Naive B cell (primary cell): ENCODE results near the gene SYTL2. TPM values are rescaled to one million over a fixed set of nuclear protein-coding genes. Genes with fewer than 3 reads are reported as not detected.
"Not testable (repeated sequence)": the region's sequence is repeated elsewhere in the genome, so short reads cannot be mapped to it uniquely, and the experiment has no call there.

Experiments used
- ATAC-seq, 2 donors: fragments of 150-1000 bp; cut with Tn5 transposase; 2 replicates each; pipeline ENCODE4 v1.10.0; 2021; ENCODE audit warnings: low read depth in 2 of 2, mild to moderate bottlenecking in 2 of 2, moderate library complexity in 2 of 2
- DNase-seq: peaks from one replicate; pipeline ENCODE4 v3.0.0; 2022
- H3K27ac Mint-ChIP-seq, 6 donors: one replicate each; pipeline ENCODE4 v1.8.0; 2020 to 2022; ENCODE audit warnings: mild to moderate bottlenecking in 6 of 6, mixed read lengths in 6 of 6, moderate library complexity in 5 of 6, inconsistent platforms in 2 of 6
- H3K27me3 Mint-ChIP-seq, 3 donors: one replicate each; pipeline ENCODE4 v1.8.0; 2021 to 2022; ENCODE audit warnings: mixed read lengths in 3 of 3, mild to moderate bottlenecking in 1 of 3
- H3K36me3 Mint-ChIP-seq, 2 donors: one replicate each; pipeline ENCODE4 v1.8.0; 2020 to 2022; ENCODE audit warnings: mixed read lengths in 2 of 2, inconsistent platforms in 1 of 2, mild to moderate bottlenecking in 1 of 2
- H3K4me1 Mint-ChIP-seq, 3 donors: one replicate each; pipeline ENCODE4 v1.8.0; 2020 to 2022; ENCODE audit warnings: mixed read lengths in 3 of 3, inconsistent platforms in 1 of 3, mild to moderate bottlenecking in 1 of 3, moderate library complexity in 1 of 3
- H3K4me3 Mint-ChIP-seq, 8 donors: one replicate each; pipeline ENCODE4 v1.8.0; 2020 to 2022; ENCODE audit warnings: mild to moderate bottlenecking in 8 of 8, mixed read lengths in 8 of 8, moderate library complexity in 8 of 8, inconsistent platforms in 2 of 8
- H3K9me3 Mint-ChIP-seq, 7 donors: one replicate each; pipeline ENCODE4 v1.8.0; 2020 to 2022; ENCODE audit warnings: mixed read lengths in 7 of 7, mild to moderate bottlenecking in 5 of 7, inconsistent platforms in 2 of 7, moderate library complexity in 1 of 7
- polyA plus RNA-seq, 6 donors: library from polyadenylated mRNA; unstranded; fragments of 300-500 nt; fragmentation: Illumina TruSeq; gene quantifications; one replicate each; pipeline ENCODE4 v1.2.3, GENCODE V29; 2021; ENCODE audit warnings: low read depth in 6 of 6

Gene SYTL2
- polyA plus RNA-seq, 6 donors from 2014 or later: 0.32 to 1.00 (median 0.55) TPM; not detected in 2

DNA sequence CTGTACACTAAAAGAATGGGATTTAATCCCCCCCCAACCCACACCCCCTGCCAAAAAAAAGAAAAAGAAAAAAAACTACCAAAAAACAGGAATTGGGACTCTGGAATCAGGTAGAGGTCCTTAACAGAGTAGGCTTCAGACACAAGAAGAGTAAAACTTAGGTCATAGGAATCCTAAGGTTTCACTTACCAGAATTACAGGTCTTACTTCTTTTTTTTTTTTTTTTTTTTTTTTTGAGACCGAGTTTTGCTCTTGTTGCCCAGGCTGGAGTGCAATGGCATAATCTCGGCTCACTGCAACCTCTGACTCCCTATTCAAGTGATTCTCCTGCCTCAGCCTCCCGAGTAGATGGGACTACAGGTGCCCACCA is 33.4 kb downstream of the SYTL2 start:
- DNase-seq, H3K36me3 Mint-ChIP-seq, H3K27me3 Mint-ChIP-seq, H3K27ac Mint-ChIP-seq, ATAC-seq, H3K4me1 Mint-ChIP-seq, H3K4me3 Mint-ChIP-seq: not testable (repeated sequence)
- peaks cover 2 to 12% (median 5%) of the 10 kb centered on the region in 7 donors for H3K9me3 Mint-ChIP-seq

DNA sequence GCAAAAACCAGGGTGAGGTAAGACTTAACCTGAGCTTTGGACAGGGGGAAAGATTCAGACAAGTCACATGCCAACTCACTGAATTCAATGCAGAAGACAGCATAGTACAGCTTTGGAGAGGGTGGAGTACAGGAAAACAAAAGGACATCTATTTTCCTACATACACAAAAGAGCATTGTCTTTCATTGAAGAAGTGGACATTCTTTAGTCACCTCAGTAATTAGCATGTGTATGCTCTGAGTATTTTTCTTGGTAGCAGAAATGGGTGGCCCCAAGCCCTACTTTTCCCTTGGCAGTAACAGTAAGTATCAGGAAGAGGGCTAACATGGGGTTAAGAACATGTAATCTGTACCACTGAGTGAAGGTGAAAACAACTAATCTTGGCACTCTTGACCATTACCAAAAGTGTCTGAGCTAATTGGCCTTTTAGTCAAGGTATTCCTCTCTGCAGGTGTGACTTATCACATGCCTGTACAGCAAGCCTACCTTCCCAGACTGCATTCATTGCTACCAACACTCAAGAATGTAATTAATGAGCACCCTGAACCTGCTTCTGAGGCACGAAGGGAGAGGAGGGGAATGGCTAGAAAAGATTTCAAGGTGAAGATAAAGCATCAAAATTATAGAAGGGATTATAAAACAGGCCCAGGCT is 33.9 kb downstream of the SYTL2 start:
- H3K27ac Mint-ChIP-seq: no peak overlapping the region
- H3K36me3 Mint-ChIP-seq: no peaks in the 10 kb centered on the region
- ATAC-seq: no peak
- H3K4me3 Mint-ChIP-seq: no peak overlapping the region
- DNase-seq: no peak
- H3K9me3 Mint-ChIP-seq: peaks cover 0 to 7% (median 2%) of the 10 kb centered on the region in 7 donors
- peaks cover 0 to 5% (median 0%) of the 10 kb centered on the region in 3 donors for H3K27me3 Mint-ChIP-seq
- no peaks in the 10 kb centered on the region for H3K4me1 Mint-ChIP-seq

DNA sequence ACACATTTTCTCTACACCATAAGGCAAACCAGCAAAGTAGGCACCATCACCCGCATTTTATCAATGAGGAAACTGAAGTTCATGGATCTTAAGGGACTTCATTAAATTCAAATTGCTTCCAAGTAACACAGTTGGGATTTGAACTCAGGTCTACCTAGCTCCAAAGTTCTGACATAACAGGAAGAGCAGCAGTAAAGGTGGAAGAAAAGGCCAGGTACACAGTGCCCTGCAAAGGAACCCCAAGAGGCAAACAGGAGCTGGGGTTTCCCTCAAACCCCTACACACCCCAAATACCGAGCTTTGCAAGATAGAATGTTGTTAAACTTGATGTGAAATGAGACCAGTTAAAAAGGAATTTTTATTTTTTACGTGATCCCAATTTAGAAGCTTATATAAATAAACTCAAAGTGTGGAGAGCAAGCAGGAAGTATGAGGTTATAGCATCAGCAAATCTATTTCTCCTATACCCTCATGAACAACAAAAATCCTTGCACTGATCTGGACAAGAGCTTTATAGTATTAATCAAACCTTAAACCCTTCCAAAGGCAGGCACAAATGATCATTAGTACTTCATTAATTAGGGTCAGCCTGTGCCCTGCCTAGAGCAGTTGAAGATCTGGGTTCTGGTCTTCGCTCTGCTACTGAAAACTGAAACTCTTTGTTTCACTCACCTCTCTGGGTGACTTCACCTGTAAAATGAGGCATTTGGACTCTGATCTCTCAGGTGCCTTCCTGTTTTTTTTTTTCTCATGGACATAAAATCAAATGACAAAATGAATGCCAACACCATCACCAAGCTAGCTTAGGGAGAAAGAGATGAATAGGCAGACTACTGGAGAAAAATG is 36.5 kb downstream of the SYTL2 start:
- no peaks in the 10 kb centered on the region for H3K27me3 Mint-ChIP-seq
- no peak overlapping the region for H3K4me3 Mint-ChIP-seq
- H3K27ac Mint-ChIP-seq: peak overlapping the region in 1 of 6 donors; percentile 14
- H3K9me3 Mint-ChIP-seq: peaks cover 0 to 7% (median 0%) of the 10 kb centered on the region in 7 donors
- no peaks in the 10 kb centered on the region for H3K4me1 Mint-ChIP-seq
- H3K36me3 Mint-ChIP-seq: peaks cover 0 to under 1% of the 10 kb centered on the region in 2 donors
- no peak for DNase-seq
- ATAC-seq: no peak

DNA sequence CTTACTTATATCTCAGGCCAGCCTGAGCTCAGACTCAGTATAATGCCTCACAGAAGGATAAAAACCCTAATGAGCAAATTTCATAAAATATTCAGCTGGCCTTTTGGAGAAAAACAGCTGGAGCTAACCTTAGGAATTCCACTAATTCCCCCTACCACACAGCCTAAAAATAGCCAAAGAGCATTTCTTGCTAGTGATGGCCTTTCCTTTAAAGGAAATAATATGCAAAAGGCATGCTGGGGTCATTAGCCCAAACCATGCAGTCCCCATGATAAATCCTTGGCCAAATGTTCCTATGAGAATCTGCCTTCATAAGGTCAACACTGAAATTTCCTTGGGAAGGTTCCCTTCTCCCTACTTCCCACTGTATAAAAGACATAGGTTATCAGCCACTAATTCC is 38.2 kb downstream of the SYTL2 start:
- H3K36me3 Mint-ChIP-seq: peaks cover 0 to 5% of the 10 kb centered on the region in 2 donors
- H3K4me1 Mint-ChIP-seq: no peaks in the 10 kb centered on the region
- no peak overlapping the region for H3K4me3 Mint-ChIP-seq
- DNase-seq (no peak), ATAC-seq (no peak)
- H3K9me3 Mint-ChIP-seq: peaks cover 0 to 9% (median 0%) of the 10 kb centered on the region in 7 donors
- peak overlapping the region in 1 of 6 donors; percentile 24 for H3K27ac Mint-ChIP-seq
- H3K27me3 Mint-ChIP-seq: no peaks in the 10 kb centered on the region

DNA sequence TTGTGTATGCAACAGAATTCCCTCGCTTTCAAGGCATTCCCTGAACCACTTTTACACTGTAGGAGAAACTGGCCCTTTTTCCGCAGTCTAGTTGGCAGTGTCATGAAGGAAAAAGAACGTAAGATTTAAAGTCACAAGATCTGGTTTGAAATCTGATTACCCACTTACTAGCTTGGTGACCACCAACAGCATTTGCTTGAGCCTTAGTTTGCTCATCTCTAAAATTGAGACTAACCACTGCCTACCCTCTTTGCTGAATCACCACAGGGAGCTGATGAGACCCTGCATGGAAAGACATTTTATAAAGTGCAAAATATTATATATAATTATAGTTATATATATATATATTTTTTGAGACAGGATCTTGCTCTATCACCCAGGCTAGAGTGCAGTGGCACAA is 39.4 kb downstream of the SYTL2 start:
- Mint-ChIP-seq H3K4me1 (no peaks in the 10 kb centered on the region), H3K36me3 (peaks cover 0 to 5% of the 10 kb centered on the region in 2 donors)
- ATAC-seq: no peak

DNA sequence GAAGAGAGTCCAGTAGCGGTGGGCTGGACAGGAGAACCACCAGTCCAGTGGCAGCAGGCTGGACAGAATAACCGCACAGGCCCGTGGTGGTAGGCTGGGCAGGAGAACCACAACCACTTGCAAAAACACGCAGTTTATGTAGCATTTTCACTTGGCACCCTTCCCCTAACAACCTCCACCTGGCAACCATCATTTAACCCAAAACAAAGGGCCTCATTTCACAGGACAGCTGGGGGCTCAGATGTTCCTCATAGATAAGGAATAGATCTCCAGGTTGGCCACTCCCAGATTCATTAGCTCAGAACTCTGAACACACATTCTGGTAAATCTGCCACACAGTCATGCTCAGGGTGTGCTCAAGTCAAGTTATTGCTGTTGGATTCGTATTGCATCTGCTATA is 41.2 kb downstream of the SYTL2 start:
- DNase-seq (no peak), ATAC-seq (no peak)
- Mint-ChIP-seq H3K36me3 (peaks cover 0 to 5% of the 10 kb centered on the region in 2 donors), H3K27me3 (no peaks in the 10 kb centered on the region), H3K27ac (no peak overlapping the region), H3K9me3 (peaks cover 0 to 5% (median 0%) of the 10 kb centered on the region in 7 donors), H3K4me1 (no peaks in the 10 kb centered on the region), H3K4me3 (no peak overlapping the region)

More for the DNA sequence above, 39.4 kb downstream of the SYTL2 start:
- no peak for DNase-seq
- no peaks in the 10 kb centered on the region for H3K27me3 Mint-ChIP-seq
- no peak overlapping the region for H3K27ac Mint-ChIP-seq
- H3K4me3 Mint-ChIP-seq: no peak overlapping the region
- H3K9me3 Mint-ChIP-seq: peaks cover 0 to 9% (median 0%) of the 10 kb centered on the region in 7 donors

DNA sequence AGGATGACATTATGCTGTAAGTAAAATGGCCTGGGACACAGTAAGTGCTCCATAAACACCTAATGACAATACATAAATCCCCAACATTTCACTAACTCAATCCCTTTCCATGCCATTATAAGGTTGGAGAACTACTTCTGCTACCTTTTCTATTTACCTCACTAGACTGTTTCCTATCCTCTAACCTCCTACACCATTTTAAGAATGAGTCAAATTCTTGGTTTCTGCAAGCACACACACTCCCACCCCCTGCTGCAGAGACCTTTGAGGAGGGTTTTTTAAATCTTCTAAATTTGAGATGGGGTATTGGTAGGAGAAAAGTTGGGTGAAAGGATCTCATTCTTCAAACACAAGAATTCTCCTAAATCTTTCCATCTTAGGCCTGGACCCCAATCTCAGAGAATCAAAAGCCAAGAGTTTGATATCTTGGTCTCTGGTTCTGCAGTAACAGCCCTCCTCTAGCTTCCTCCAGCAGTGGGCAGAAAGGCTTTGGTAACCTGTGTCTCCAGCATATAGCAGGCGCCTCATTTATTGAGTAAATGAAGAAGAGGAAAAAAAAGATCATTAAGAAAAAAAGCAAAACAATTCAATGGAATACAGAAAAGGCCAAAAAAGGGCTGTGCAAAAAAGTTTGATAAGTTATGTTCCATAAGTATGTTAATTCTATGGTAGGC is 42.3 kb downstream of the SYTL2 start:
- Mint-ChIP-seq H3K4me3 (no peak overlapping the region), H3K4me1 (no peaks in the 10 kb centered on the region), H3K9me3 (peaks cover 0 to 5% (median 0%) of the 10 kb centered on the region in 7 donors), H3K27me3 (no peaks in the 10 kb centered on the region), H3K27ac (peak overlapping the region in 1 of 6 donors; percentile 12), H3K36me3 (peaks cover 0 to 5% of the 10 kb centered on the region in 2 donors)
- DNase-seq: no peak
- ATAC-seq: no peak

DNA sequence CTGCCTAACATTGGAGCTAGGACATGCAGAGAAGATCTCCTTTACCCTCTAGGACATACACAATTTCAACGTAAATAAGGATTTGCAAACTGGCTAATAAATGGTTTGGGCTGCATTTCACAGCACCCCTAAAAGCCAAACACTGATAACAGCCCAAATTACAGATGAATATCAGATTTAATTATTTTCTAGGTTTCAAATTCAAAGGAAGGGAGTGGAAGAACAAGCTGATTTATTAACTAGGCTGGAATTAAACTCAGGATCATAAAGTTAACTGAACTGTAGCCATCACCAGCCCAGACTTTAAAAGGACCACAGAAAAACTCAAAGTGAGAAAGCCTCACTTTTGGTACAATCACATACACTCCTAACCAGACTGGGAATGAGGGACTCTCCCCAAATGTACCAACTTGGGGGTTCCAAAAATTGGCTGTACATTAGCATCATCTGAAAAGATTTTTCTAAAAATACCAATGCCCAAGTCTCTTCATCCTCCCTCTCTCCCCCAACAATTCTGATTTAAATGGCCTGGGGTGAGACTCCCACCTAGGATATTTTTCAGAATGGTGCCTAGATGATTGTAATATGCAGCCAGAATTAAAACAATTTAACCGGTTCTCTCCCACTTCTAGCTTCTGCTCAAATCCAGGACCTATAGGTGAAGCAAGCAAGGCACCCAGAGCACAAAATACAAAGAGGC is 43.5 kb downstream of the SYTL2 start:
- Mint-ChIP-seq H3K27ac (no peak overlapping the region), H3K27me3 (no peaks in the 10 kb centered on the region), H3K36me3 (peaks cover 0 to 5% of the 10 kb centered on the region in 2 donors), H3K4me1 (no peaks in the 10 kb centered on the region), H3K4me3 (no peak overlapping the region), H3K9me3 (peaks cover 0 to 5% (median 0%) of the 10 kb centered on the region in 7 donors)
- no peak for ATAC-seq
- DNase-seq: no peak

DNA sequence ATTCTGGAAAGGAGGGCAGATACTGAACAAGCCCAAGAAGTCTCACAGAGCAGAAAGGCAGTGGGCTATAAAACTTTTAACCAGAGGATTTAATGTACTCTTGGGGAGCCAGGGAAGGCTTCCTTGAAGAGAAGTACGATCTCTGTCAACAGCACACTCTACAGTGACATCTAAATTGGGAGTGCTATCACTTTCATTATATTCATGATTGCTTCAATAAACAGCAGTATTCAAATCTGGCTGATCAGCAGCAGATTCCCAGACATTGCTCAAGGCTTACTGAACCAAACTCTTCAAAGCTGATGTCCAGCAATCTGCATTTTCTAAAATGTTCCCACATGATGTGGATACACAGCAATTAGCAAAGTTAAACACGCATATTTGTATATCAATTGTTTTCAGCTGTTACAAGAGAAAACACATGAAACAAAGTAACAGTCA is 44.2 kb downstream of the SYTL2 start:
- no peak overlapping the region for H3K4me3 Mint-ChIP-seq
- no peak for ATAC-seq
- H3K27me3 Mint-ChIP-seq: no peaks in the 10 kb centered on the region
- H3K4me1 Mint-ChIP-seq: no peaks in the 10 kb centered on the region
- peaks cover 0 to 5% of the 10 kb centered on the region in 2 donors for H3K36me3 Mint-ChIP-seq
- DNase-seq: no peak
- H3K9me3 Mint-ChIP-seq: peaks cover 0 to 5% (median 0%) of the 10 kb centered on the region in 7 donors
- H3K27ac Mint-ChIP-seq: no peak overlapping the region

DNA sequence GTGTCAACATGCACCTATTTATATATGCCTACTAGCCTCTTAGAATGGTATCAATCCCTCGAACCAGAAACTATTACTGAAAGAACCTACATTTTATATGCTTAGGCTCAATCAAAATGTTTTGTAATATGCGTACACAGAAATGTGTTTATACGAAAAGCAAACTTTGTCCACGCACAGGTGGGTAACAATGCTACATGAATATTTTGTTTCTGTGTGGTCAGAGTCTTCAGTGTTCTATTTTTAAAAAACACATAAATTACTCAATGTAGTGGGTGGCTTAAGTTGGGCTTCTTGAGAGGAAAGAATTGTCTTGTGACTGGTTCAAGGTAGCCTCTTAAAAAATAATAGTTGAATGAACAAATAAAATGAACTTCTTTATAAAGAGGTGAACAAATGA is 46.1 kb downstream of the SYTL2 start:
- DNase-seq (no peak), ATAC-seq (no peak)
- Mint-ChIP-seq H3K4me1 (no peaks in the 10 kb centered on the region), H3K4me3 (no peak overlapping the region), H3K9me3 (peaks cover 0 to 5% (median 0%) of the 10 kb centered on the region in 7 donors), H3K36me3 (peaks cover 0 to 5% of the 10 kb centered on the region in 2 donors), H3K27me3 (no peaks in the 10 kb centered on the region), H3K27ac (no peak overlapping the region)

DNA sequence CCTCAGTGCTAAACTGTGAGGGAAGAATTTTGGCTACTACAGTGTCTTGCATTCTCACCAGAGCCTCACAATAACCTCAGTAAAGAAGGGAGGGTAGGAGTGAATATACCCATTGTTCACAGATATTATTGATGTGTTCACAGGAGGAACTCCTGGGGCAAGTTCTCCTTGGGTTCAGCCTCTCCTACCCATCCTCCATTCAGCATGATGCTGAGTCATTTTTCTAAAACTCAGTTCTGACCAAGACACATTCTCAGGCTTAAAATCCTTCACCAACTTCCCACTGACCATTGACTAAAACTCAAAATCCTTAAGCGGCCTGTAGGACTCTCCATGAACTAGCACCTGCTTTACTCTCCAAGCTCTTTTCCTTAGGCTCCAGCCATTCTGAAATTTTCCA is 48.7 kb downstream of the SYTL2 start:
- Mint-ChIP-seq H3K27ac (no peak overlapping the region), H3K4me3 (no peak overlapping the region), H3K27me3 (no peaks in the 10 kb centered on the region), H3K4me1 (no peaks in the 10 kb centered on the region), H3K36me3 (no peaks in the 10 kb centered on the region), H3K9me3 (no peaks in the 10 kb centered on the region)
- DNase-seq (no peak), ATAC-seq (no peak)

DNA sequence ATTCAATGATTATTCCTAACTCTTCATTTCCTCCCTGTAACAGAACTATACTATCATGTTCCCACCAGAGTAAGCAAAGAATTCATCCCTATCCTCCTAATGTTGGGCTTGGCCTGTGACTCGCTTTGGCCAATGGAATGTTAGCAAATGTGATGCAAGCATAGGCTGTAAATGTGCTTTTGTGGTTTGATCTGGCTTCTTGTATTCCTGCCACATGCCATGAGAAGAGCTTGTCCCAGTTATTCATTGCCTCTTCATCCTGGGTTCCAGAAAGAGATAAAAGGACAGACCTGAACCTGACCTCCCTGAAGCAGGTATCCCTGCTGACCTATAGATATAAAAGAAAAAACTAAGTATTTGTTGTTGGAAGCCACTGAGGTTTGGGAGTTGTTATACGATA is 51.0 kb downstream of the SYTL2 start:
- no peak for DNase-seq
- Mint-ChIP-seq H3K36me3 (no peaks in the 10 kb centered on the region), H3K9me3 (no peaks in the 10 kb centered on the region), H3K4me3 (no peak overlapping the region), H3K27me3 (no peaks in the 10 kb centered on the region), H3K27ac (no peak overlapping the region), H3K4me1 (no peaks in the 10 kb centered on the region)
- ATAC-seq: no peak

DNA sequence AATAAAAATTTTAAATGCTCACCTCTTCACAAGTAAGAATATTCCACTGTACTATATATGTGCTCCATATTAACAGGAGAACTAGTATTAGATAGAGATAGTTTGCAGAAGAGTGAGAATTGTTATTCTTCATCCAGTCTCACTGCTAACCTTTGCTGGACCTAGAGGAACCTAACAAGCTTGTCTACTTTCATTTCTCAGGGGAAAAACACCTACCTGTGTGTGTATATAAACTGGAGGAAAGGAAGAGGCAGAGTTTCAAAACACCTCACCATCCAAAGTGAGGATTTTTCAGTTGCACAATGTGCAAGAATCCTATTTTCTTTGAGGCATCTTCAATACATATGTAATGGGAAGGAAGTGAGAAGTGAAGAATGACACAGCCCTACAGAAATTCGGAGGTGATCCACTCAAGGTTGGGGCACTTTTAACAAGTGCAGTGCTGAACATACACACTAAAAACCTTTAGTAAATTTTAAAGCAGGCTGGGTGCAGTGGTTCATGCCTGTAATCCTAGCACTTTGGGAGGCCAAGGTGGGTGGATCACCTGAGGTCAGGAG is 52.4 kb downstream of the SYTL2 start:
- H3K36me3 Mint-ChIP-seq: no peaks in the 10 kb centered on the region
- H3K4me1 Mint-ChIP-seq: no peaks in the 10 kb centered on the region
- H3K27me3 Mint-ChIP-seq: no peaks in the 10 kb centered on the region
- no peak overlapping the region for H3K4me3 Mint-ChIP-seq
- no peak overlapping the region for H3K27ac Mint-ChIP-seq
- no peaks in the 10 kb centered on the region for H3K9me3 Mint-ChIP-seq
- ATAC-seq: no peak
- DNase-seq: no peak
